Measurements from ENCODE around the gene CTSC.
"Not testable (repeated sequence)": the region's sequence is repeated elsewhere in the genome, so short reads cannot be mapped to it uniquely, and the experiment has no call there.

The CTSC gene

DNA sequence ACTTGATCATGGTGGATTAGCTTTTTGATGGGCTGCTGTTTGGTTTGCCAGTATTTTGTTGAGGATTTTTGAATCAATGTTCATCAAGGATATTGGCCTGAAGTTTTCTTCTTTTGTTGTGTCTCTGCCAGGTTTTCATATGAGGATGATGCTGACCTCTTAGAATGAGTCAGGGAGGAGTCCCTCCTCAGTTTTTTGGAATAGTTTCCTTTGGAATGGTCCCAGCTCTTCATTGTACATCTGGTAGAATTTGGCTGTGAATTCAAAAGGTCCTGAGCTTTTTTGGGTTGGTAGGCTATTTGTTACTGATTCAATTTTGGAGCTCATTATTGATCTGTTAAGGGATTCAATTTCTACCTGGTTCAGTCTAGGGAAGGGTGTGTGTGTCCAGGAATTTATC, 78.1 kb downstream of the CTSC start:
- Histone ChIP-seq H3K4me1 (ENCODE audit: control insufficient read depth, insufficient read depth, low read length) (no peaks in the 10 kb centered on the region), H3K4me3 (ENCODE audit: low read length) (no peak overlapping the region), H3K36me3 (ENCODE audit: control insufficient read depth, insufficient read depth, low read length) (no peaks in the 10 kb centered on the region), H3K27me3 (ENCODE audit: control insufficient read depth, insufficient read depth, low read length) (no peaks in the 10 kb centered on the region), H3K9me3 (ENCODE audit: control insufficient read depth, insufficient read depth, low read length) (peaks cover 2% of the 10 kb centered on the region), H3K27ac (ENCODE audit: low read length) (no peak overlapping the region)
- no peak for DNase-seq (ENCODE audit: low read depth, low spot score)

GRCh38 chr11:88252208-88252607, 85.3 kb downstream of the CTSC start:
- Histone ChIP-seq H3K4me3 (ENCODE audit: low read length) (no peak overlapping the region), H3K9me3 (ENCODE audit: control insufficient read depth, insufficient read depth, low read length) (no peaks in the 10 kb centered on the region), H3K36me3 (ENCODE audit: control insufficient read depth, insufficient read depth, low read length) (no peaks in the 10 kb centered on the region), H3K27me3 (ENCODE audit: control insufficient read depth, insufficient read depth, low read length) (no peaks in the 10 kb centered on the region), H3K4me1 (ENCODE audit: control insufficient read depth, insufficient read depth, low read length) (no peaks in the 10 kb centered on the region), H3K27ac (ENCODE audit: low read length) (no peak overlapping the region)
- DNase-seq (ENCODE audit: low read depth, low spot score): no peak

- no CpG with 5 or more reads among the region's 3 CpGs for WGBS (ENCODE audit: insufficient coverage, insufficient read length)
- H3K27ac ChIP-seq (ENCODE audit: low read length): no peak overlapping the region
- H3K36me3 ChIP-seq (ENCODE audit: control insufficient read depth, insufficient read depth, low read length): no peaks in the 10 kb centered on the region
- H3K27me3 ChIP-seq (ENCODE audit: control insufficient read depth, insufficient read depth, low read length): no peaks in the 10 kb centered on the region
- no peak overlapping the region for H3K4me3 ChIP-seq (ENCODE audit: low read length)
- no peaks in the 10 kb centered on the region for H3K4me1 ChIP-seq (ENCODE audit: control insufficient read depth, insufficient read depth, low read length)
- H3K9me3 ChIP-seq (ENCODE audit: control insufficient read depth, insufficient read depth, low read length): no peaks in the 10 kb centered on the region
- DNase-seq (ENCODE audit: low read depth, low spot score): no peak
These were observed 86.8 kb downstream of the CTSC start for GRCh38 chr11:88250566-88251242.

DNA sequence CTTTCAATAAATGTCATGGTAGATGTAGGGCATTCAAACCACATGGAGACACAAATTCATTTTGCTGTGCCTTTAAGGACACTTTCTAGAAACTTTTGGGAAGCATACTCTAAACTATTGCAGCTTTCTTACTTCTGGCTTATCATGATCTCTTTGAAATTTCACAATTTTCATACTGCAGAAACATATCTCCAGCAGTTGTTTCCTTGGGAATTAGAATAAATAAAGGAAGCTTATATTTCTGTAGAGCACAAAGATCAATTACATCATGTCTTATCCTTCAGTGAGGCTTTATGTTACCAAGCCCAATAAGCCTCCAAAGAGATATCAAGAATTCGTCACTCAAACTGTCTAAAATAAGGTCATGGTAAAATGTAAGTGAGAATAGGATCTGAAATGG, 87.8 kb downstream of the CTSC start:
- Histone ChIP-seq H3K36me3 (ENCODE audit: control insufficient read depth, insufficient read depth, low read length) (no peaks in the 10 kb centered on the region), H3K27me3 (ENCODE audit: control insufficient read depth, insufficient read depth, low read length) (no peaks in the 10 kb centered on the region), H3K4me3 (ENCODE audit: low read length) (no peak overlapping the region), H3K27ac (ENCODE audit: low read length) (no peak overlapping the region), H3K4me1 (ENCODE audit: control insufficient read depth, insufficient read depth, low read length) (no peaks in the 10 kb centered on the region), H3K9me3 (ENCODE audit: control insufficient read depth, insufficient read depth, low read length) (no peaks in the 10 kb centered on the region)
- WGBS (ENCODE audit: insufficient coverage, insufficient read length): no CpG with 5 or more reads among the region's 1 CpG
- DNase-seq (ENCODE audit: low read depth, low spot score): no peak

DNA sequence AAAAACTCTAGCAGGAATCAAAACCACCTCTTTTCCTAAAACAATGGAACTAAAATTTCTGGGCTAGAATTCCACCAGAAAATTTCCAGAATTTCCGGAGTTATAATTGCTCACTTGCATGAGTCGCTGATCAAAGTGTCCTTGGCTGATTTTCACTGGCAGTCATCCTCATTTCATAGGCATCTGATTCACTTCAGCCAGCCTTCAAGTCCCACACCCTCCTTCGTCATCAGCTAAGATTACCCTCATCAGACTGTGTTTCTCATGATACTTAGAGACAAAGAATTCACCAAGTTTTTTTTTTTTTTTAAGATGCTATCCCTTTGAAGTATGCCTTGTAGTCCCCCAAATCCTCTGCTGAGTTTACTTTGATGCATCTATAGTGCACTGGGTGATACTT, 90.8 kb downstream of the CTSC start:
- no peaks in the 10 kb centered on the region for H3K4me1 ChIP-seq (ENCODE audit: control insufficient read depth, insufficient read depth, low read length)
- no peak for DNase-seq (ENCODE audit: low read depth, low spot score)
- H3K27me3 ChIP-seq (ENCODE audit: control insufficient read depth, insufficient read depth, low read length): no peaks in the 10 kb centered on the region
- no peaks in the 10 kb centered on the region for H3K9me3 ChIP-seq (ENCODE audit: control insufficient read depth, insufficient read depth, low read length)
- no peak overlapping the region for H3K27ac ChIP-seq (ENCODE audit: low read length)
- WGBS (ENCODE audit: insufficient coverage, insufficient read length): no CpG with 5 or more reads among the region's 3 CpGs
- no peak overlapping the region for H3K4me3 ChIP-seq (ENCODE audit: low read length)
- no peaks in the 10 kb centered on the region for H3K36me3 ChIP-seq (ENCODE audit: control insufficient read depth, insufficient read depth, low read length)

DNA sequence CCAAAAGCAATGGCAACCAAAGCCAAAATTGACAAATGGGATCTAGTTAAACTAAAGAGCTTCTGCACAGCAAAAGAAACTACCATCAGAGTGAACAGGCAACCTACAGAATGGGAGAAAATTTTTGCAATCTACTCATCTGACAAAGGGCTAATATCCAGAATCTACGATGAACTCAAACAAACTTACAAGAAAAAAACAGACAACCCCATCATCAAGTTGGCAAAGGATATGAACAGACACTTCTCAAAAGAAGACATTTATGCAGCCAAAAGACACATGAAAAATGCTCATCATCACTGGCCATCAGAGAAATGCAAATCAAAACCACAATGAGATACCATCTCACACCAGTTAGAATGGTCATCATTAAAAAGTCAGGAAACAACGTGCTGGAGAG, 92.0 kb downstream of the CTSC start:
- H3K27ac ChIP-seq (ENCODE audit: low read length); H3K9me3 ChIP-seq (ENCODE audit: control insufficient read depth, insufficient read depth, low read length); H3K4me1 ChIP-seq (ENCODE audit: control insufficient read depth, insufficient read depth, low read length); H3K4me3 ChIP-seq (ENCODE audit: low read length); H3K27me3 ChIP-seq (ENCODE audit: control insufficient read depth, insufficient read depth, low read length); H3K36me3 ChIP-seq (ENCODE audit: control insufficient read depth, insufficient read depth, low read length); DNase-seq (ENCODE audit: low read depth, low spot score): not testable (repeated sequence)
- WGBS (ENCODE audit: insufficient coverage, insufficient read length): no CpG with 5 or more reads among the region's 2 CpGs
